Esophagus mucosa (tissue), 1 donor: ENCODE measurements around the gene STAMBP. TPM values are rescaled to one million over a fixed set of nuclear protein-coding genes. Genes with fewer than 3 reads are reported as not detected.
"Not testable (repeated sequence)": the region's sequence is repeated elsewhere in the genome, so short reads cannot be mapped to it uniquely, and the experiment has no call there.

Experiments
- ATAC-seq: fragments of 200-7000 bp; cut with Tn5 transposase; one replicate; pipeline ENCODE4 v1.9.1; 2020
- total RNA-seq: library from RNA; stranded (reverse); gene quantifications from one replicate; pipeline ENCODE4 v1.2.4, GENCODE V29; 2023
- donor health status: DM: yes; HTN: yes; CAD: no.

The STAMBP gene
- total RNA-seq, 1 donor from 2014 or later, result 33.5 TPM

DNA sequence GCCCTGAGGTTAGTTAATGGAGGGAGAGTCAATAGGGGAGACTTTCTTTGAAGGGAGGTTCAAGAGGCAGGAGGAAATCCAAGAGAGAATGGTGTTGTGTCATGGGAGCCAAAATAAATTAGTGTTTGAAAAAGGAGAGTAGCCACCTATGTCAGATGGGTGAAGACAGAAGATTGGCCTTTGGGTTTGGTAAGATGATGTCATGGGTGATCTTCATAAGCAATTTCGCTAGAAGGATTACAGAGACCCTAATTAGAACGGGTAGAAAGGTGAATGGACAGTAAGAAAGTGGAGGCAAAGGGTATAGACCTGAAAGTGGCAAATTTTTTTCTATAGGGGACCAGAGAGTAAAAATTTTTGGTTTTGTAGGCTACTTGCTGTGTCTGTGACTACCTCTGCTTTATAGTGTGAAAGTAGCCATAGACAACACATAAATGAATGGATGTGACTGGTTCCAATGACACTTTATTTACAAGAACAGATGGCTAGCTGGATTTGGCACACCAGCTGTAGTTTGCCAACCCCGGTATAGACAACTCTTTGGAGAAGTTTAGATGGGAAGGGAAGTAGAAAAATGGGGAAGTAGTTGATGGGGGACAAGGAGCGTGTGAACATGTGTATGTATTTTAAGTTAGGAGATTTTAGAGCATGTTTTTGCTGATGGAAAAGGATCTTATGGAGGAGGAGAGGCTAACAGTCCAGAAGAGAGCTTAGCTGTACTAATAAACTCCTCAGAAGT, 9.3 kb downstream of the STAMBP start:
- no peak for ATAC-seq

DNA sequence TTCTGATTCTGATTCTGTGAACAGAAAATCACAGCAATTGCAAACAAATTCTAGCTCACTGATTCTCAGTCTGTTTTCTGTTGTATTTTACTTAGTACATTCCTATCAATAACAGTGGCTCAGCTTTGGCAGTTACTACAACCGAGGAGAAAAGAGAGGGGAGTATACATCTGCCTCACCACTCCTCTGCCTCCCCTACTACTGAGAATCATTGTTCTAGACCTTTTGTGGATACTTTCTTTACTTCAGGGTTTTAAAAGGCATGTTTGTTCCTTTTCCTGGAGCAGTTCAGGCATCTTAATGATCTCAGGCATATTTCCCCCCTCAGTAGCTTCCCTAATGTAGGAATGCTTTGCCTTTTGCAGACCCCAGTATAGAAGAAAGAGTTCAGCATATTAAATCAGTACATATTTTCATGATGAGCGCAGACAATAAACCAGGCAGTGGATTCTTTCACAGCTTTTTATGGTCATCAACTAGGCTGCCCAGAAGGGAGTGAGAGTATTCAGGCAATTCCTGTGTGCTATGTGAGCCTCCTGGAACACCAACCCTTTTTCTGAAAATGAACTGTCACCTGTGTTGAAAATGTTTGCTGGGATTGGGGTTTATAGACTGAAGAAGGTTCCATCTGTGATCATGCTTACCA, 10.3 kb downstream of the STAMBP start:
- ATAC-seq, result no peak

DNA sequence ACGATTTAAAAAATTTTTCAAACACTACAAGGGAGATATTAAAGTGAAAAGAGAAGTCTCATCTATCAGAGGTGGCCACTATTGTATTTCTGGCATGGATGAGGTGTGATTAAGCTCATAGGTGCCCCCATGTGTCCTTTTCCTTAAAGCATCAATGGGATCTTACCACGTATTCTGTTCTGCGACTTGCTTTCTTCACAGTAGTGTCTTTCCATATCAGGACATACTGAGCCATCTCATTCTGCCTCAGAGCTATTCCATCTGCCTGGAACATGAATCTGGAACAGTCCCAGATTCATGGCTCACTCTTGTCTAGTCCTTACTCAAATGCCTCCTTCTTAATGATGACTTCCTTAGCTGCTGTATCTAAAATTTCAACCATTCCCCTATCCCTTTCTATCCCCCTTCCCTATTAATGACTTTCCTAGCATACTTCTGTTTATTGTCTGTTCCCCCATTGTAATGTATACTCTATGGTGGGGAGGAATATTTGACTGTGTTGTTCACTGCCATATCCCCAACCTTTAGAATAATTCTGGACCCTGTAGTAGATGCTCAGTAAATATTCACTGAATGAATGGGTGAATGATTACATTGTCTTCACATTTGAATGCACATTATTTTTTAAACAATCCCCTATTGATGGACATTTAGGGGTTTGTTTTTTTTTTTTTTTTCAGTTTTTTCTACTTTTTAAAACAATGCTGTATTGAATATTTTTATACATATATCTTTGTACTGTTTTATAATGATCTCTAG, 11.1 kb downstream of the STAMBP start:
- ATAC-seq, result no peak

DNA sequence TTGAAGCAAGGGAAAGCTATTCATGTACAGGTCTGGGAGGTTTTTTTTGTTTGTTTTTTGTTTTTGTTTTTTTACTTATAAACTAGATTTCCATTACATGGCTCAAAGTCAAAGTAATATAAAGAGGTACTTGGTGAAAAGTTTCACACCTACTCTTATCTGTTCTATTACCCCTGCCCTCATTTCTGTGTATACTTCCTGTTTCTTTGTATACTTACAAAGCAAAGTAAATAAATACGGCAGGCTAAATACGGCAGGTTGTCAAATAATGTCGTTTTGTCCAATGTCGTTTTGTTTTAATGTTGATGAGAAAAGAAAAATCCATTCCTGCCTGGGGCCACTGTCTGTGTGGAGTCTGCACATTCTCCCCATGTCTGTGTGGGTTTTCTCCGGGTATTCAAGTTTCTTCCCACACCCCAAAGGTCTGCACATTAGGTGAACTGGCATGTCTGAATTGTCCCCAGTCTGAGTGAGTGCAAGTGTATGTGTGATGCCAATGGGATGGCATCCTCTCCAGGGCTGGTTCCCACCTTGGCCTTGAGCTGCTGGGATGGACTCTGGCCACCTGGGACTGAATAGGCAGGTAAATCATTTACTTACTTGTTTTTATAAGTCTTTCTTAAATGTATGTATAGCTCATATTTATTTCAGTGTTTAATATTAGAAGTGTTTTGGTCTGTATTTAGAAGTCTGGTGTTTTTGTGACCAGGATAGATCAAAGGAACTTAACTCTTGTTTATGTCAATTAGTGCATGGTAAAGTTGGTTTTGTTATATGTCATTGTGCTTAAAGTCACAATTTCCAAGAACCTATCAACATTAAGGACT, 13.4 kb downstream of the STAMBP start:
- no peak for ATAC-seq

DNA sequence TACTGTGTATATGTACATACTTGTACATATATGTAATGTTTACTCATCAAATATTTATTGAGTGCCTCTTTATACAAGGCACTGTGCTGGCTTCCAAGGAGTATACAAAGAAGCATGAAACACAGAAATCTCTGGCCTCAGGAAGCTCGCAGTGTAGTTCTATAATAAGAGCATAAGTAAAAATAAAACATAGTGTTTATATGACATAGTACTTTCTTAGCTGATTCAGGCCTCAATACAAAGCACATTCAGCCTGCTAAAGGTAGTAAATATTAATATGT, 13.9 kb downstream of the STAMBP start:
- ATAC-seq, result no peak

DNA sequence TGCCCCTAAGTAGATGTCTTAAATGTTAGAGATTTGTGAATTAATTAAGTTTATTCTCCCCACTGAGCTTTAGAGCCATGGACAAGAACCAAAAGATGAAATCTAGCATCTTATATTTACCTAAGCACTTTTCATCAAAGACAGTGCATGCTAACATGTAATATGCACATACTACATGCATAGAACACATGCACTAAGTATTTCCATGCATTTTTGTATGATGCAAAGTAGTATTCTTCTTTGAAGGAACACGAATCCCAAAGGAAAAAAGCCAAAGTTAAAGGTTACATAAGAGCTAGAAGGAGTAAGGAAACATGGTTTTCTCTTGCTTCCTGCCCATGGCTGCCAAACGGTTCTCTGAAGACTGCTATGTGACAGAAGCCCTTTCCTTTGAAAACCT, 15.3 kb downstream of the STAMBP start:
- no peak for ATAC-seq

DNA sequence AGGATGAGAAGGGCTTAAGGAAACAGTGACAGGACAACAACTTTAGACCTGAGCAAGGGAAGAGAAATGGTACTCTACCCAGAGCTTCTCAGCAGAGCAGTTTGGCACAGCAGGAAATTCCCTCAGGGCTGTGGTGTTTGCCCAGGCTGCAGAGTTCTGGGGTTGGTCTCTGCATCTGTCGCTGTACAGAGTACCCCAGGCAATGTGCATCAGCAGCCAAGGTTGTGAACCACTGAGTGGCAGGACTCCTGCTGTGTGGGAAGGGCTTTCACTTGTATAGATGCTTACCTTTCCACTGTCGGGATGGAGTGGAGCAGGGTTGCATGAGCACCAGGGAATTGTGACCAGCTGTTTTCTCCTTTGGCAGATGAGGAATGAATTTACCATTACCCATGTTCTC, 21.2 kb downstream of the STAMBP start:
- ATAC-seq, result no peak

DNA sequence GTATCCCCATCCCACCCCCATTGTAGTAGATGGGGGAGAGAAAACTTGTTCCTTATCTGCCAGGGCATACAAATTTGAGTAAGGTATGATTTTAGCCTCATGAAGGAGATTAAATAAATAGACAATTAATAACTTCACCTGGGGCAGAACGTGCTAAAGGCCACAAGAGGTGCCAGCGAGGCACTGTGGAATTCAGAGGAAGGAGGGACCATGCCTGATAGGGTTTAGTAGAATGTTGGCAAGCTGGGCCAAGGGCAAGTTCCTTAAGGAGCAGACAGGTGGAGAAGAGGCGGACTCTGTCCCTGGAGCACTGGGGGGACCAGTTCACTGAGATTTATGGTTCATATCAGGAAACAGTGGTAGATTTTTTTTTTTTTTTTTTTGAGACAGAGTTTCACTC, 22.5 kb downstream of the STAMBP start:
- peak; percentile 44 for ATAC-seq

DNA sequence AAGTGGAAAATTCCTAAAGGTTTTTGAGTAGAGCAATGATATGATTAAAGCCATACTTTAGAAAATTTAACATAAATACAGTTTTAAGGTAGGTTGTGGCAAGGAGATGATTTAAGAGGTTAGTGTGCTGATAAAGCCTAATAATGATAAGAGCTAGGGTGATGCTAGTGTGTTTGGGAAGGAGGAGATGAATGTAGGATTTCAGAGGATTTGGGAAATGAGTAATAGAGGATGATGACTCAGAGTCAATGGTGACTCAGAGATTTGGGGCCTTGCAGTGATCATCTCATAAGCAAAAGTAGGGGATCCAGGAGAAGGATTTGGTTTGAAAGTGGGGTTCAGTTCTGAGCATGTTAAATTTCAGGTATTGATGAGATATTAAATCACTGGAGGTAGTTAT, 23.3 kb downstream of the STAMBP start:
- peak; percentile 80 for ATAC-seq

DNA sequence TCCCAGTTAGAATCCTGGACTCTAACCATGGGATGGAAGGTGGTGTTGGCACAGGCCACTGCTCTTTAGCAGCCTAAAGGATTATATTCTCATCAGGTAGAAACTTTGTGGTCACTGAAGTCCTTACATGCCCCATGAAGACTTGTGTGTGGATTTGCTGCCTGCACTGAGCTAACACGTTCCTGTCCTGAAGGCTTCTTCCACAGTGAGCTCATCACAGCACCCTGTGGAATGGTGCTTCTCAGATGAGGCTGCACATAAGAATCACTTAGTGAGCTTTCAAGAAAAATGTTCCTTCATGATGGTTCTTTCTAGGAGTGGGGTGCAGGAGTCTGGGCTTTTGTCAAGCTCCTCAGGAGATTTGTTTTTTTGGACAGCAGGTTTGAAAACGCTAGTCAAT, 26.8 kb downstream of the STAMBP start:
- ATAC-seq, result no peak

DNA sequence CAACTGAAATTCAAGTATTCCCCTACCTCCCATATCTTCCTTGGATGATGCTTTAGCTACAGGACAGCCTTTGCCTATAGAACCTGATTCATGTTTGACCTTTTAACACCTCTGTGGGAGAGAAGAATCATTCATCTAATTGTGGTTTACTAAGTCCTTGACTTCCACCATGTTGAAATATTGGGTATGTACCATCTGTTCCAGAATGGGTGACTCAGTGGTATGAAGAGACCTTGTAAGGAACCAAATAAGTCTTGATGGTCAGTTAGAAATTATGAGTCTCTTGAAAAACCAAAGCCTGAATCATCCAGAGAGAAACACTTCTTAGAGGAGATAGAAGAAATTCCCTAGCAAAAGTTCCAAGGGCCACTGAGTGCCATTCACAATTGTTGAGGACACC, 27.5 kb downstream of the STAMBP start:
- ATAC-seq, result no peak

DNA sequence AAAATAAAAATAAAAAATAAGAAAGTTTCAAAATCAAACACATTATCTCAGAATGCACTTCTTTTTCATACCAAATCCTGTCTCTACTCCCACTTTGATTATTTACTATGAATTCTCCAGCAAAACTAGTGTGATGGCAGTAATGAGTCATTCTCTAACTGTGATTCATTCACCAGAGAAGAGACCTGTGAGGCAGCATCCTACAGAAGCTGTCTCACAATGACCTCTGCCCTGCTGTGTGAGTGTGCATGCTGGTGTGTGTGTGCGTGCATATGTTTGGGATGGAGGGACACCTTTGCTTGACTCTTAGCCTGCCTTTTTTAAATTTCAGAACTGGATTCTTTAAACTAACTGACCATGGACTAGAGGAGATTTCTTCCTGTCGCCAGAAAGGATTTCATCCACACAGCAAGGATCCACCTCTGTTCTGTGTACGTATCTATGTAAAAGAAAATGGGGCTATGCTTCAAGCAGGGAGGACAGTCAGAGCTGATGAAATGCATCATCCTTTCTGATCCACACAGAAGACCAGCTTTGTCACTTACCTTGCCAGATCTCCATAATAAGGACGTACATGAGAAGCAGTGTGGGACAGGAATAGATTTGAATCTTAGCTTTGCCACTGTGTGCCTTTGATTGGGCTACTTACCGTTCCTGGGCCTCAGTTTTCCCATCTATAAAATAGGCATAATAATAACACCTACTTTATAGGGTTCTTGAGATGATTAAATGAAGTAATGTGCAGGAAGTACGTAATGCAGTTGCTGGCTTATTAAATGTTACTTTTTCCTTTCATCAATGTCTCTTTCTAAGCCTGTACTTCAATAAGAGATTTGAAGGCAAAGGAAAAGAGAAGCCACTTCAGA, 31.2 kb downstream of the STAMBP start:
- peak; percentile 73 for ATAC-seq

DNA sequence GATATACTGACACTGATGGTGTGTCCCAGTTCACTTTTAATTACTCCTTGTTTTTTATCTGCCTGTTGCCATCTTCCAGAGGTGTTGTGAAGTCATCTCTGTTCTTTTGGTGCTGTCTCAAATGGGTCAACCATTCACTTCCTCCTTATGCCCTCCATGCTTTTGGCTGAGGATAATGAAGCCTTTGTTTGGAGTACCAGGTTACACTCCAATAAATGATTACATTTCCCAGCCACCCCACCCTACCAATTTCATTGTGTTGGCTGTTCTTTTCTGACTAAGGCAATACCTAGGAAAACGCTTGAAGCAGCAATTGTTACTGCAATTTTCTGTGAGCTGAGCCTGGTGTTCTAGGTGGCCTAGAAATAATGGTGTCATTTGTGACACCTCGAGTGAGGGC, 34.2 kb downstream of the STAMBP start:
- no peak for ATAC-seq

DNA sequence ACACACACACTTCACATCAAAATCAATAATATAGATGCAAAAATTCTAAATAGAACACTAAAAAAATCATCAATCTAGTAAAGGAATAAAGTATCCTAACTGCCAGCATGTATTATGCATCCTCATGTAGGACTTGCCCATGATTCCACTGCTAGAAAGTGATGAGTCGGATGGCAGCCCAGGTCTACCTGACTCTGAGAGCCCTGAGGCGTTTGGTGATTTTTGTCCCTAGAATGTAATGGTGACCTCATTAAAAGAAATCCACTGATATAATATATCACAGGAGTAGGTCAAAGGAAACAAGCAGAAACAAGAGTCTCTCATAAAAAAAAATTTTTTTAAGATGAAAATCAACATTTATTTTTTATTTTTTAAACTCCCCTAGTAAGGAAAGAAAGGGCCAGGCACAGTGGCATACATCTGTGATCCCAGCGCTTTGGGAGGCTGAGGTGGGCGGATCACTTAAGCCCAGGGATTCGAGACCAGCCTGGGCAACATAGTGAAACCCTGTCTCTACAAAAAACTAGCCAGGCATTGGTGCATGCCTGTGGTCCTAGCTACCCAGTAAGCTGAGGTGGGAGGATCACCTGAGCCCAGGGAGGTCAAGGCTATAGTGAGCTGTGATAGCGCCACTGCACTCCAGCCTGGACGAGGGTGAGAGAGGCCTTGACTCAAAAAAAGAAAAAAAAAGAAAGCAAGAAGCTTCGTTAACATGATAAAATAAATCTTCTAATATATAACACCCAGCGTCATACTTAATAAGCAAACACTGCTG, 39.6 kb downstream of the STAMBP start:
- no peak for ATAC-seq

DNA sequence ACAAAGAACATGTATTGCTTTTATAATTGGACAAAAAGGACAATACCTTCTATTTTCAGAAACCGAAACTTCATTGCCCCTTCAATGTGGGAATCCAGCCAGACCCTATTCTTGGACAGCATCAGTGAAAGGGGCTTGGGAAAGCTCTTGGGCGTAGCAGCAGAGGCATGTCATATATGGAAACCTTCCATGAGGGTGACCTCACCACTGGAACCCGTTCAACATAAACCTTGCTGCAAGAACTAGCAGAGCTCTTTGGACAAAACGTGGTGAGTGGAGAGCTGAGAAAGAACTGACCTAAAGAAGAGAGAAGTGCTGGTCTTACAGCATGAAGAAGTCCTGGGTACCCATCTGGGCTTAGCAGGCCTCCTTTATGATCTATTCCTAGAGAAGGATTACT, 41.3 kb downstream of the STAMBP start:
- ATAC-seq, result peak; percentile 41

DNA sequence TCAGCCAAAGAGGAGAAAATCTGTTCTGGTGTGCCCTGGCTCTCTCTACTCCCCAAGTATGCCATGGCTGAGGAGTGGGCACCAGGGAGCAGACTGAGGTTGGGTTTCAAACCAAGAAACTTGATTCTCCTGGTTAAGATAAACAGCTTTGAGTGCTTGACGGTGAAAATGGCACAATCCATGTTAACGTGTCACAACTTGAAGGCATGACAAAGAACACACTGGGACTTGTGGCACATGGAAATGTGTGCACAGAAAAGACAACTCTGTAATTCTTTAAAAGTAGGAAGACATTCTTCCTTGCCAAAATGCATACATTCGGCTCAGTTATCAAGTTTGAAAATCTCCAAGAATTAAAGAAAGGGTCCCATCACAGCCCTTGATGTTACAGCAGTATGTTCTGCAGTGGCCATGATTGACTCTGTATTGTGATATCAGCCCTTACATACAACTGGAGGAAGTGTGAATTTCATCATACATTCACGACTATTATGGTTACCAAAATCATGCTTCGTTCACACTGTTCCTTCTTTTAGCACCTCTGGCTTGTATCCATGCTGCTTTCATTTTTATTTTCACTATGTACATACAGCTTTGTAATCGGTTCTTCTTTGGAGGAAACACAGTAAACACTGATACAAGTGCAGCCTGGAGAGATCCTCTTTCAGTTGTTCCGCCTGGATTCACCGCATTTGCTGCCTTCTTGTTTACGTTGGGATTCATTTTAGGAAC, 48.5 kb downstream of the STAMBP start:
- peak; percentile 64 for ATAC-seq

DNA sequence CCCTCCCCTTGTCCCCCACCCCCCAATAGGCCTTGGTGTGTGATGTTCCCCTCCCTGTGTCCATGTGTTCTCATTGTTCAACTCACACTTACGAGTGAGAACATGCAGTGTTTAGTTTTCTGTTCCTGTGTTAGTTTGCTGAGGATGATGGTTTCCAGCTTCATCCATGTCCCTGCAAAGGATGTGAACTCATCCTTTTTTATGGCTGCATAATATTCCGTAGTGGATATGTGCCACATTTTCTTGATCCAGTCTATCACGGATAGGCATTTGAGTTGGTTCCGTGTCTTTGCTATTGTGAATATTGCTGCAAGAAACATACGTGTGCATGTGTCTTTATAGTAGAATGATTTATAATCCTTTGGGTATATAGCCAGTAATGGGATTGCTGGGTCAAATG, 49.2 kb downstream of the STAMBP start:
- ATAC-seq, result not testable (repeated sequence)

DNA sequence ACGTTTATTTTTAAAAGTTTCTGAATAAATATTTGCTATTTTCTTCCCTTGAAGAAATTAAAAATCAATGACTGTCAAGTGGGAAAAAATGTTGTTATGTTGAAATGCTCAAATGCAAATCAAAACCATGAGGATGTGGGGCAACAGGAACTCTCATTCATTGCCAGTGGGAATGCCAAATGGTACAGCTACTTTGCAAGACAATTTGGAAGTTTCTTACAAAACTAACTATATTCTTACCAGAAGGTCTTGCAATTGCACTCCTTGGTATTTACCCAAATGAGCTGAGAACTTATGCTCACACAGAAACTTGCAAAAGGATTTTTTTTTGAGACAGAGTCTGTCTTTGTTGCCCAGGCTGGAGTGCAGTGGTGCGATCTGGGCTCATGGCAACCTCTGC, 56.6 kb downstream of the STAMBP start:
- no peak for ATAC-seq

DNA sequence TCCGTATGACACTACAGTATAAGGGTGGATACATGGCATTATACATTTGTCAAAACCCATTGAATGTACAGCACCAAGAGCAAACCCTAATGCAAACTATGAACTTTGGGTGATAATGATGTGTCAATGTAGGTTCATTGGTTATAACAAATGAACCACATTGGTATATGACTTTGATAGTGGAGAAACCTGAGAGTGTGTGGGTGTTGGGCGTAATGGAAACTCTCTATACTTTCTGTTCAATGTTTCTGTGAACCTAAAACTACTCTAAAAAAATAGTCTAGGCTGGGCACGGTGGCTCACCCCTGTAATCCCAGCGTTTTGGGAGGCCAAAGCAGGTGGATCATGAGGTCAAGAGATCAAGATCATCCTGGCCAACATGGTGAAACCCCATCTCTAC, 57.6 kb downstream of the STAMBP start:
- ATAC-seq, result no peak

DNA sequence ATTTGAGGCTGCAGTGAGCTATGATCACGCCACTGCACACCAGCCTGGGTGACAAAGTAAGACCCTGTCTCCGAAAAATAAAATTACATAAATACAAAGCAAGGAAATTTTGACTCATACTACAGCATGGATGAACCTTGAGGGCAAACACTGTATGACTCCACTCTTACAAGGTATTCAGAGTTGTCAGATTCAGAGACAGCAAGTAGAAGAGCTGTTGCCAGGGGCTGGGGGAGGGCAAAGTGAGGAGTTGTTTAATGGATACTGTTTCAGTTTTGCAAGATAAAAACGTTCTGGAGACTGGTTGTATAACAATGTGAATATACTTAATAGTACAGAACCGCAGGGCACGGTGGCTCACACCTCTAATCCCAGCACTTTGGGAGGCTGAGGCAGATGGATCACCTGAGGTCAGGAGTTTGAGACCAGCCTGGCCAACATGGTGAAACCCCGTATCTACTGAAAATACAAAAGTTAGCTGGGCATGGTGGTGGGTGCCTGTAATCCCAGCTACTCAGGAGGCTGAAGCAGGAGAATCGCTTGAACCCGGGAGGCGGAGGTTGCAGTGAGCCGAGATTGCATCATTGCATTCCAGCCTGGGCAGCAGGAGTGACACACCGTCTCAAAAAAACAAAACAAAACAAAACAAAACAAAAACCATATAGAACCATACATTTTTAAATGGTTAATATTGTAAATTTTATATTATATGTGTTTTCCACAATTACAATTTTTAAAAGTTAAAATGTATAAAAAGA, 59.0 kb downstream of the STAMBP start:
- ATAC-seq, result not testable (repeated sequence)
